Nephron progenitor cell (in vitro differentiated cells): ENCODE measurements around the gene CHST1.
A peak's percentile ranks its signal among the peaks of the same experiment; 100 is the strongest.

Source experiments
- DNase-seq: peaks from one replicate; pipeline ENCODE4 v3.0.0; 2021
- H3K27ac Mint-ChIP-seq: 2 replicates; pipeline ENCODE4 v1.8.0; 2021; ENCODE audit warnings: mild to moderate bottlenecking, moderate library complexity, mixed read lengths
- H3K27me3 Mint-ChIP-seq: 2 replicates; pipeline ENCODE4 v1.8.0; 2021; ENCODE audit warnings: mild to moderate bottlenecking, low read depth, mixed read lengths; ENCODE audit not compliant: poor library complexity
- H3K36me3 Mint-ChIP-seq: 2 replicates; pipeline ENCODE4 v1.8.0; 2021; ENCODE audit warnings: low read depth, mixed read lengths
- H3K4me1 Mint-ChIP-seq: 2 replicates; pipeline ENCODE4 v1.8.0; 2021; ENCODE audit warnings: mixed read lengths
- H3K4me3 Mint-ChIP-seq: 2 replicates; pipeline ENCODE4 v1.8.0; 2021; ENCODE audit warnings: mild to moderate bottlenecking, moderate library complexity, mixed read lengths
- H3K9me3 Mint-ChIP-seq: 2 replicates; pipeline ENCODE4 v1.8.0; 2021; ENCODE audit warnings: mild to moderate bottlenecking, moderate library complexity, mixed read lengths
- CTCF ChIP-seq: fragments of 200-600 bp; sonication (generic); IDR thresholded peaks from 2 replicates; pipeline ENCODE4 v1.5.0; 2021; ENCODE audit warnings: antibody characterized with exemption

Gene CHST1

GRCh38 chr11:45659818-45660160, 5.6 kb downstream of the CHST1 start:
- TF ChIP-seq CTCF, result no peak
- peaks cover 64% of the 10 kb centered on the region for H3K27me3 Mint-ChIP-seq
- no peak for DNase-seq
- peaks cover 42% of the 10 kb centered on the region for H3K4me1 Mint-ChIP-seq
- H3K36me3 Mint-ChIP-seq, result no peaks in the 10 kb centered on the region
- H3K27ac Mint-ChIP-seq, result no peak overlapping the region
- no peaks in the 10 kb centered on the region for H3K9me3 Mint-ChIP-seq
- H3K4me3 Mint-ChIP-seq, result no peak overlapping the region

- H3K4me1 Mint-ChIP-seq, result peaks cover 48% of the 10 kb centered on the region
- H3K9me3 Mint-ChIP-seq, result no peaks in the 10 kb centered on the region
- no peak overlapping the region for H3K27ac Mint-ChIP-seq
- H3K36me3 Mint-ChIP-seq, result no peaks in the 10 kb centered on the region
- no peak for DNase-seq
- no peak overlapping the region for H3K4me3 Mint-ChIP-seq
- no peak for TF ChIP-seq CTCF
- peaks cover 60% of the 10 kb centered on the region for H3K27me3 Mint-ChIP-seq
Observed at GRCh38 chr11:45659031-45659817, 6.2 kb downstream of the CHST1 start.

- Mint-ChIP-seq H3K27ac (no peak overlapping the region), H3K27me3 (peaks cover 52% of the 10 kb centered on the region), H3K4me3 (no peak overlapping the region), H3K4me1 (peaks cover 52% of the 10 kb centered on the region), H3K9me3 (no peaks in the 10 kb centered on the region), H3K36me3 (no peaks in the 10 kb centered on the region)
- DNase-seq, result peak; percentile 70
- TF ChIP-seq CTCF, result no peak
Observed at GRCh38 chr11:45658292-45658991, 7.0 kb downstream of the CHST1 start.

GRCh38 chr11:45657496-45658260, 7.7 kb downstream of the CHST1 start:
- peaks cover 52% of the 10 kb centered on the region for H3K4me1 Mint-ChIP-seq
- TF ChIP-seq CTCF, result no peak
- H3K36me3 Mint-ChIP-seq, result no peaks in the 10 kb centered on the region
- H3K27ac Mint-ChIP-seq, result no peak overlapping the region
- H3K9me3 Mint-ChIP-seq, result no peaks in the 10 kb centered on the region
- H3K27me3 Mint-ChIP-seq, result peaks cover 45% of the 10 kb centered on the region
- DNase-seq, result no peak
- no peak overlapping the region for H3K4me3 Mint-ChIP-seq

GRCh38 chr11:45655831-45656230, 9.6 kb downstream of the CHST1 start:
- Mint-ChIP-seq H3K4me1 (peaks cover 54% of the 10 kb centered on the region), H3K27ac (no peak overlapping the region), H3K4me3 (no peak overlapping the region), H3K9me3 (no peaks in the 10 kb centered on the region), H3K27me3 (peaks cover 30% of the 10 kb centered on the region), H3K36me3 (no peaks in the 10 kb centered on the region)
- no peak for DNase-seq
- no peak for TF ChIP-seq CTCF
